Left kidney (tissue), 8 donors: ENCODE data around the gene PTBP1. TPM values are rescaled to one million over a fixed set of nuclear protein-coding genes. Genes with fewer than 3 reads are reported as not detected.

Source experiments
- DNase-seq: peaks from one replicate; pipeline ENCODE4 v3.0.0-alpha.2; 2013
- long read RNA-seq, 8 donors: transcript quantifications; one replicate each; lab custom pipeline, GENCODE V29; 2026
- polyA plus RNA-seq: library from polyadenylated mRNA; unstranded; fragments of 120-200 nt; gene quantifications from one replicate; pipeline ENCODE4 v1.2.1, GENCODE V29; 2013; ENCODE audit not compliant: insufficient read length

PTBP1 gene
- 395 TPM for polyA plus RNA-seq
- long read RNA-seq, donor 1, transcript PTBP1-201 (14 exons, 3,155 nt), result minor isoform, 5 of 543 reads
- long read RNA-seq, donor 1, transcript PTBP1-206 (4 exons, 1,217 nt), result minor isoform, 6 of 543 reads
- long read RNA-seq, donor 1, transcript PTBP1-203 (15 exons, 3,598 nt), result major isoform, 14 of 543 reads
- long read RNA-seq, donor 1, partial matches to known transcripts, result 511 of 543 reads
- long read RNA-seq, donor 1, other reads (novel, unspliced or antisense), result 5 of 543 reads
- long read RNA-seq, donor 2, transcript PTBP1-203 (15 exons, 3,598 nt), result major isoform, 14 of 81 reads
- long read RNA-seq, donor 2, transcript PTBP1-201 (14 exons, 3,155 nt), result minor isoform, 6 of 81 reads
- long read RNA-seq, donor 2, partial matches to known transcripts, result 44 of 81 reads
- long read RNA-seq, donor 2, other reads (novel, unspliced or antisense), result 12 of 81 reads
- long read RNA-seq, donor 3, transcript PTBP1-203 (15 exons, 3,598 nt), result major isoform, 11 of 71 reads
- long read RNA-seq, donor 3, transcript PTBP1-201 (14 exons, 3,155 nt), result minor isoform, 7 of 71 reads
- long read RNA-seq, donor 3, partial matches to known transcripts, result 40 of 71 reads
- long read RNA-seq, donor 3, other reads (novel, unspliced or antisense), result 10 of 71 reads
- long read RNA-seq, donor 4, partial matches to known transcripts, result 0 of 1 reads
- long read RNA-seq, donor 4, other reads (novel, unspliced or antisense), result 0 of 1 reads
- long read RNA-seq, donor 5, transcript PTBP1-203 (15 exons, 3,598 nt), result major isoform, 22 of 42 reads
- long read RNA-seq, donor 5, transcript PTBP1-201 (14 exons, 3,155 nt), result minor isoform, 8 of 42 reads
- long read RNA-seq, donor 5, partial matches to known transcripts, result 0 of 42 reads
- long read RNA-seq, donor 5, other reads (novel, unspliced or antisense), result 10 of 42 reads
- long read RNA-seq, donor 6, transcript PTBP1-203 (15 exons, 3,598 nt), result major isoform, 13 of 96 reads
- long read RNA-seq, donor 6, transcript PTBP1-206 (4 exons, 1,217 nt), result minor isoform, 9 of 96 reads
- long read RNA-seq, donor 6, transcript PTBP1-201 (14 exons, 3,155 nt), result minor isoform, 7 of 96 reads
- long read RNA-seq, donor 6, partial matches to known transcripts, result 67 of 96 reads
- long read RNA-seq, donor 6, other reads (novel, unspliced or antisense), result 0 of 96 reads
- long read RNA-seq, donor 7, transcript PTBP1-201 (14 exons, 3,155 nt), result minor isoform, 8 of 100 reads
- long read RNA-seq, donor 7, transcript PTBP1-203 (15 exons, 3,598 nt), result major isoform, 27 of 100 reads
- long read RNA-seq, donor 7, partial matches to known transcripts, result 45 of 100 reads
- long read RNA-seq, donor 7, other reads (novel, unspliced or antisense), result 15 of 100 reads
- long read RNA-seq, donor 8, partial matches to known transcripts, result 5 of 15 reads
- long read RNA-seq, donor 8, other reads (novel, unspliced or antisense), result 5 of 15 reads

DNA sequence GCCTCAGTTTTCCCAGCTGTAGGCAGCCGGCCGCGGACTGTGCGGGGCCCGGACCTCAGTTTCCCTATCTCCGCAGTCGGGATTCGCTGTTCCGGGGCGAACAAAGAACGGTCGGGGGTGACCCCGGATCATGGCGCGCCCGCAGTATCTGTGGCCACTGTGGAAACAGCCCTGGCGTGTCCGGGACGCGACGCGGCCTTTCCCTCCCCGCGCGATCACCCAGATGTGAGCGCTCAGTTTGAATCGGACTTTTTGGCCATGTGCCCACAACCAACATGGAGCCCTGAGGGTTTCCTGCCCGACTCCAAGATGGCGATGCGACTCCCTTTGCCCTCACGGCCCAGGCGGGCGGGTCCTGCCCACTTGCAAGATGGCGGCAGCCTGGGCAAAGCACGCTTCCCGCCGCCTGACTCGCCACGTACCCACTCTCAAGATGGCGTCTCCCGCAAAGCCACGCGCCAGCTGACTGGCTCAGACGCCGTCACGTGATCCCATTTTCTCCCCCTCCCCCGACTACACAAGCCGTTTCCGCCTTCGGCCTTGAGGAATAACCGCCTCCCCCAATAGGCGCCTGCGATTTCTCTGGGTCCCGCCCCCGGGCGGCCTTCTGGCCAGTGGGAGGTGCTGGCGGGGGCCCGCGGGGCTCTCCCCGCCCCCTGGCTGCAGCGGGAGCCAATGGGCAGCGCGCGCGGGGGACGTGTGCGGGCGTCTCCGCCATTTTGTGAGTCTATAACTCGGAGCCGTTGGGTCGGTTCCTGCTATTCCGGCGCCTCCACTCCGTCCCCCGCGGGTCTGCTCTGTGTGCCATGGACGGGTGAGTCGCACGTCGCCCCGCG lies at the start of gene PTBP1:
Gene PTBP1 (plus strand): TSS at position 761 of the 836 bp plus-strand sequence. CDS start 46 bp downstream, at position 807.
- DNase-seq, result peak; percentile 100

DNA sequence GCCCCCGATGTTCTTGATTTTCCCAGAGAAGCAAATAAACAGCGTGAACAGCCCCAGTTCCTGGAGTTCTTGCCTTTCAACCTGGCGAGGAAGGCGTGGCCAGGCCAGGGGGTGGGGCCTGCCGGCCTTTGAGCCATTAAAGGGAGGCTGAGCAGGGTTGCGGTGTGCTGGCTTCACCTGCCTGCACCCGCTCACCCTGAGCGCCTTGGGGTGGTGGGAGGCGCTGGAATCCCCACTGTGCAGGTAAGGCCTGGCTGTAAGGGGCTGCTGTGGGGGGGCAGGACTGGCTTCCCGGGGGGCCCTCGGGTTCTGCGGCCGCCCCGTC lies 49.0 kb upstream of the PTBP1 start:
- no peak for DNase-seq

DNA sequence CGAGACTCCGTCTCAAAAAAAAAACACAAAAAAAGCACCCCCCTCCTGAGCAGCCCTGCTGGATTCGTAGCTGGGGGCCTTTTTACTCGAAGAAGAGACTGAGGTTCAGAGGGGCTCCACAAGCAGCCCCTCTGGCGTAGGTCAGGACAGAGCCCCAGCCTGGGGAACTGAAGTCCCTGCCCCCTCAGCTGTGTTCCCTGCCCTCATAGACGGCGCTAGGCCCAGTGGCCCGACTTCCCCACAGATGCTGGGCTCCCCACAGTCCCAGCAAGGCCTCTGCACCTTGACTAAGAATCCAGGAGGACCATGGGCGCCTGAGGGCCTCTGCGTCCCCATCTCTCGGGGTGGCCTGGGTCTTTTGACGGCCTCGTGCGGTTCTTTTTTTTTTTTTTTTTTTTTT lies 47.4 kb upstream of the PTBP1 start:
- no peak for DNase-seq

DNA sequence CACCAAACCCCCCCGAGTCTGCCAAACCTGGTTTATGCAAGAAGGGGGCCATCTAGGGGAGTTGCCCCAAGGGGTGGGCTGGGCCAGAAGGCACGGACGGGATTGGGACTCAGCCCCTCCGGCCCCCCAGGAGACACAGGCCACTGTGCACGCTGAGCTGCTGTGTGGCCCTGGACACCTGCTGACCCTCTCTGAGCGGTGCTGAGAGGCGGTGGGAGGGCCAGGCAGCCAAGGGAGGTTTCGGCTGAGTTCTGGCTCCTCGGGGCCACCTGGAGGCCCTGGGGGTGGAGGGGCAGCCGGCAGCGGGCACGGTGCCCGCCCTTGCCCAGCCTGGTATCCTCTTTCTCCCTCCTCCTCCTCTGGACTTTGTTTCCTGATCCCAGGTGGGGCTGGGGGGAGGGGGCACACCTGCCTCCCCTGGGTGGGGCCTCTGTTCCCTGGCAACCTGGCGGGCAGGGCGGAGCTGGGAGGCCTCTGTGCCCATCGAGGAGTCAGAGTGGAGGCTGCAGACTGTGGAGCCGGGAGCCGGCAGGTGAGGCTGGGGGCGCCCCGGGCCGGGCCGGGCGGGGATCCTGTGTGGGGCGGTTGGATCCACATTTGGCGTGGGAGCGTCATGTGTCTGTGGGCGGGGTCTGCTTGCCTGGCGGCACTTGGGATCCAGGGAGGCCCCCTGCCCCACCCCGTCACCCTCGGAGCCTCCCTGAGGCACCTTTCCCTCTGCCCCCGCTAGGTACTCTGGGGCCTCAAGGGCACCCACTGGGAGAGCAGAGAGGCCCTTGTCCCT lies 46.4 kb upstream of the PTBP1 start, which contains the start of gene MISP:
Gene MISP (plus strand): TSS at position 473 of the 784 bp plus-strand sequence. CDS start 5,835 bp downstream, outside the sequence.
- DNase-seq, result peak; percentile 53

DNA sequence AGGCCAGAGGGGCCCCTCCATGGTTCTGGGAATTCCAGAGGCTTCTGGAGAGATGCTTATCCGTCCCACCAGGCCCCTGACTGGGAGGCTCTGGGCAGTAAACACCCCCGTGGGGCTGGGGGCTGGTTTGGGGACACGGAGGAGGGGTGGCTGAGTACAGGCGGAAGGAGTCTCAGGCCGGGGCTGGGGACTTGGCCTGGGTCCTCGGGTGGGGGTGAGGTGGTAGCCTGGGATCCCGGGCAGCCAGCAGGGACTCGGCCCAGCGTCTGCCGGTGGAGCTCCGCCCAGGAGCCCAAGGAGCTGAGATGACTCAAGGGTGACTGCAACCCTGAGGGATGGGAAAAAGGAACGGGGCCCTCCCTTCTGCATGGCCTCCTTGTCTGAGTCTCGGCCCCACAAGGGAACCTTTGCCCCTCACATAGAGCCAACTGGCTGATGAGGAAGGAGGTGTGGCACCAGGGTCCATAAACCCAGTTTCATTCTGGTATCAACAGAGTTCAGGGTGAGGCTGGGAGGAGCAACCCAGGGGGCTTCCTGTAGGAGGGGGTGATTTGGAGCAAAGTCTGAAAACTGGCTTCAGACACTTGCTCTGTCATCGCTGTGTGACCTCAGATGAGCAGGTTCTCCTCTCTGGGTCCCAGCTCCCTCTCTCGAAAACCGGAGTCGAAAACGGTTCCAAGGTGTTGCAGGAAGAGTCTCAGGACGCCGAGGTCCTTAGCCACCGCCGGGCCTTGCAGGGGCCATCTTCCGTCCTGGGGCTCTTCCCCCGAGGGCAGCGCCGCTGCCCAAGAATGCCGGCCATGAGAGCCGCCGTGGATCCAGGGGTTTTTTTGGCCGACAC lies 45.5 kb upstream of the PTBP1 start:
- no peak for DNase-seq

DNA sequence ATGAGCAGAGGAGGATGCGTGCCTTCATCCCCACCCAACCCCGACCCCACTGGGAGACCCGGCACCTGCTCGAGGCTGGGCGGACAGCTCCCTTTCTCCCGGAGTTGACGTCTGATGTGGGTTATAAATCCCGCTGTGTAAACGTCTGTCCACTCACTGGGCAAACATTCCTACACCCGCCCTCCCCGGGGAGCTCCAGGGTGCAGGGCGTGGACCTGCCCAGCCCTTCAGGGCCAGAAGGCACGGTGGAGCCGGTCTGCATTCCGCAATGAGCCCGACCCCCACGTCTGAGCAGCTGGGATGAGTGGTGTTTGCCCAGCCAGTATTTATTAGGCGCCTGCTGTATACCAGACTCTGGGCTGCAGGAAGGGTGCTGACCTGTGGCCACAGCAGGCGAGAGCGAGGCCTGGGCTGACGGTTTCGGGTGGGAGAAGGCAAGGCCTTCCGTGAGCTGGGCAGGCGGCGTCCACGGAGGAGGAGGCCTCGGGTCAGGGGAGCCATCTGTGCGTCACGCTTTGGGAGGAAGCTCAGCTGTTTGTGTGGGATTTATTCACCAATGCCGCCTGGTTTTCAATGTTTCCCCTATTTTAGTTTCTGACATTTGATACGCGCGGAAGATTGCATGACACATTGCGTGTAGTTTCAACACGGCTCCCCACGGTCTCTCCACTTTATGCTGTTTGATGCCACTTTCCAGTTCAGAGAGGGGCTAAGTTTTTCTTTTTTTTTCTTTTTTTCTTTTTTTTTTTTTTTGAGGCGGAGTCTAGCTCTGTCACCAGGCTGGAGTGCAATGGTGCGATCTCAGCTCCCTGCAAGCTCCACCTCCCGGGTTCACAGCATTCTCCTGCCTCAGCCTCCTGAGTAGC lies 44.4 kb upstream of the PTBP1 start:
- DNase-seq, result peak; percentile 63

DNA sequence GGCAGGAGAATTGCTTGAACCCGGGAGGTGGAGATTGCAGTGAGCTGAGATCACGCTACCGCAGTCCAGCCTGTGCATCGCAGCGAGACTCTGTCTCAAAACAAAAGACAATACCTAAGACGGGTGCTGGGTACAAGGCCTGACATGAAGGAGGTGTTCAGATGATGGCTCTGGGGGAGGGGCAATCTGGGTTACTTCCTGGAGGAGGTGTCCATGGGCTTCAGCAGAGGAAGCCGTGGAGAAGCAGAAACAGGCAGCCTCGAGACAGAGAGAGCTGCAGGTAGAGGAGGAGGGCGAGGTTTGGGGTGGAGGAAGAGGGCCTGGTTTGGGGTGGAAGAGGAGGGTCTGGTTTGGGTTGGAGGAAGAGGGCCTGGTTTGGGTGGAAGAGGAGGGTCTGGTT lies 42.7 kb upstream of the PTBP1 start:
- DNase-seq, result no peak

DNA sequence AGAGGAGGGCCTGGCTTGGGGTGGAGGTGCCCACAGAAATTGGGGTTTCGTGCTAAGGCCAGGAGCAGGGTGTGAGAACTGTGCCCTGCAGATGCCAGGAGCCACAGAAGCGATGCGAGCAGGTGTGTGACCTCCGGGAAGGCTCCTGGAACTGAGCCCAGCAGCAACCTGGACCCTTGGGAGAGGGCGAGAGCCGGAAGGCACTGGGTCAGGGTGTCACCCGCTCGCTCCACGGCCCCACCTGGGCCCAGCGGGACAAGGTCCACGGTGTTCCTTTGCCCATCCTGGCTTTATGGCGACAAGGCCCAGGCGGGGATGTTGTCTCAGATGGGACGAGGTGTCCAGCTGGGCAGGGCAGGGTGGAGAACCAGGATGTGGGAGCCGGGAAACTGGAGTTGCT lies 42.2 kb upstream of the PTBP1 start:
- DNase-seq, result no peak

DNA sequence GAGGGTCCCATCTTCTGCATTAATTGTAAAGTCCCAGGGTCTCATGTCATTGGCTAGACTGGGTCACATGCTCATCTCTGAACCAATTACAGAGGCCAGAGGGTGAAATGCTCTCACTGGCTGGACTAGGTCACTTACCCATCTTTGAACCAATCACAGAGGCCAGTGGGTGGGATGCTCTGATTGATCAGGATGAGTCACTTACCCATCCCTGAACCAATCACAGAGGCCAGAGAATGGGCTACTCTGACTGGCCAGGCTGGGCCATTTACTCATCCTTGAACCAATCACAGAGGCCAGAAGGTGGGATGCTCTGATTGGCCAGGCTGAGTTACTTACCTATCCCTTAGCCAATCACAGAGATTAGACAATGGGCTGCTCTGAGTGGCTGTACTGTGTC lies 41.0 kb upstream of the PTBP1 start:
- DNase-seq, result no peak

DNA sequence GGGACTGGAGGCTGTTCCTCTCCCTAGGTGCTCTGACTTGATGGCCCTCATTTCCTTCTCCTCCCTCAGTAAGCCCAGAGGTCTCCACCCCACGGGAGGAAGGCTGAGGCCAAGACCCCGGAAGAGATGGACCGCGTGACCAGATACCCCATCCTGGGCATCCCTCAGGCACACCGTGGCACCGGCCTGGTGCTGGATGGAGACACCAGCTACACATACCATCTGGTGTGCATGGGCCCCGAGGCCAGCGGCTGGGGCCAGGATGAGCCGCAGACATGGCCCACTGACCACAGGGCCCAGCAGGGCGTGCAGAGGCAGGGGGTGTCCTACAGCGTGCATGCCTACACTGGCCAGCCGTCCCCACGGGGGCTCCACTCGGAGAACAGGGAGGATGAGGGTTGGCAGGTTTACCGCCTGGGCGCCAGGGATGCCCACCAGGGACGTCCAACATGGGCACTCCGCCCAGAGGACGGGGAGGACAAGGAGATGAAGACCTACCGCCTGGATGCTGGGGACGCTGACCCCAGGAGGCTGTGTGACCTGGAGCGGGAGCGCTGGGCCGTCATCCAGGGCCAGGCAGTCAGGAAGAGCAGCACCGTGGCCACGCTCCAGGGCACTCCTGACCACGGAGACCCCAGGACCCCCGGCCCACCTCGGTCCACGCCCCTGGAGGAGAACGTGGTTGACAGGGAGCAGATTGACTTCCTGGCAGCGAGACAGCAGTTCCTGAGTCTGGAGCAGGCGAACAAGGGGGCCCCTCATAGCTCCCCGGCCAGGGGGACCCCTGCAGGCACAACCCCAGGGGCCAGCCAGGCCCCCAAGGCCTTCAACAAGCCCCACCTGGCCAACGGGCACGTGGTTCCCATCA lies 40.2 kb upstream of the PTBP1 start:
- no peak for DNase-seq

DNA sequence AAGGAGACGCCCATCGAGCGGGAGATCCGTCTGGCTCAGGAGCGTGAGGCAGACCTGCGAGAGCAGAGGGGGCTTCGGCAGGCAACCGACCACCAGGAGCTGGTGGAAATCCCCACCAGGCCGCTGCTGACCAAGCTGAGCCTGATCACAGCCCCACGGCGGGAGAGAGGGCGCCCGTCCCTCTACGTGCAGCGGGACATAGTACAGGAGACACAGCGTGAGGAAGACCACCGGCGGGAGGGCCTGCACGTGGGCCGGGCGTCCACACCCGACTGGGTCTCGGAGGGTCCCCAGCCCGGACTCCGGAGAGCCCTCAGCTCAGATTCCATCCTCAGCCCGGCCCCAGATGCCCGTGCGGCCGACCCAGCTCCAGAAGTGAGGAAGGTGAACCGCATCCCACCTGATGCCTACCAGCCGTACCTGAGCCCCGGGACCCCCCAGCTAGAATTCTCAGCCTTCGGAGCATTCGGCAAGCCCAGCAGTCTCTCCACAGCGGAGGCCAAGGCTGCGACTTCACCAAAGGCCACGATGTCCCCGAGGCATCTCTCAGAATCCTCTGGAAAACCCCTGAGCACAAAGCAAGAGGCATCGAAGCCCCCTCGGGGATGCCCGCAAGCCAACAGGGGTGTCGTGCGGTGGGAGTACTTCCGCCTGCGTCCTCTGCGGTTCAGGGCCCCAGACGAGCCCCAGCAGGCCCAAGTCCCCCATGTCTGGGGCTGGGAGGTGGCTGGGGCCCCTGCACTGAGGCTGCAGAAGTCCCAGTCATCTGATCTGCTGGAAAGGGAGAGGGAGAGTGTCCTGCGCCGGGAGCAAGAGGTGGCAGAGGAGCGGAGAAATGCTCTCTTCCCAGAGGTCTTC lies 39.2 kb upstream of the PTBP1 start:
- no peak for DNase-seq

DNA sequence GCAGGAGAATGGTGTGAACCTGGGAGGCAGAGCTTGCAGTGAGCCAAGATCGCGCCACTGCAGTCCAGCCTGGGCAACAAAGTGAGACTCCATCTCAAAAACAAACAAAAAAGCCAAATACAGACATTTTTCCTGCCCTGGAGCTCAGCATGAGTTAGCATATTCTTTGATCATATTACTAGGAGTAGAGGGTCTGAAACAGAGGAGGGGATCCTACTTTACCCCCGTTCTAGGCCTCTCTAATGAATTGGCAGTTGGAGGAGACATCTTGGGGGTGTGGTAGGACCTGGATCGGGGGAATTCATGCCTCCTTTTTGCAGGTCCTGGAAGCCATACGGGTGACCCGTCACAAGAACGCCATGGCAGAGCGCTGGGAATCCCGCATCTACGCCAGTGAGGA lies 34.1 kb upstream of the PTBP1 start:
- DNase-seq, result no peak

DNA sequence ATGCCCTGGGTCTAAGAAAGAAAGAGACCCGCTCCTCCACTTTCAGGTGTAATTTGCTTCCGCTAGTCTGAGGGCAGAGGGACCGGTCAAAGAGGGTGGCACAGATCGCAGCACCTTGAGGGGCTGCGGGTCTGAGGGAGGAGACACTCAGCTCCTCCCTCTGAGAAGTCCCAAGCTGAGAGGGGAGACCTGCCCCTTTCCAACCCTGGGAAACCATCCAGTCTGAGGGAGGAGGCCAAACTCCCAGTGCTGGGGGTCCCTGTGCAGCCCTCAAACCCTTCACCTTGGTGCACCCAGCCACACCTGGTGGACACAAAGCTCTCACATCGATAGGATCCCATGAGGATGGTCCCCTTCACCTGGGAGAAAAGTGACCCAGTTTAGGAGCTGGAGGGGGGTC lies 33.4 kb upstream of the PTBP1 start:
- no peak for DNase-seq

DNA sequence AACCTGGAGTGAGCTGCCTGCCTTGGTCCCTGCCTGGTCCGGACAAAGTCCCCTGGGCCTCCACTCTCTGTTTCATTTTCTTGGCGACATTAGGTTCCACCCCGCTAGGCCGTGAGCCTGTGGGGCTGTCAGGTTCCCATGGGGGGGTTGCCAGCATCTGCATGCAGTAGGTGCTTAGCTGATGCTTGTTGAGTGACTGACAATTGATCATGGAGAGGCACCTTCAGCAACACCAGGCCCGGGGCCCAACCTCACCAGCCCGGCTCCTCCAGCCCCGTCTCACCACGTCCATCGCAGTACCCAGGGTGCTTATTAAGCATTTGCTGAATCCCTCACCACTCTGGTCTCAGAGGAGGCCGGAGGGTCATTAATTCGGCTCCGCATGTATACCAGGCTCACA lies 33.0 kb upstream of the PTBP1 start:
- no peak for DNase-seq

DNA sequence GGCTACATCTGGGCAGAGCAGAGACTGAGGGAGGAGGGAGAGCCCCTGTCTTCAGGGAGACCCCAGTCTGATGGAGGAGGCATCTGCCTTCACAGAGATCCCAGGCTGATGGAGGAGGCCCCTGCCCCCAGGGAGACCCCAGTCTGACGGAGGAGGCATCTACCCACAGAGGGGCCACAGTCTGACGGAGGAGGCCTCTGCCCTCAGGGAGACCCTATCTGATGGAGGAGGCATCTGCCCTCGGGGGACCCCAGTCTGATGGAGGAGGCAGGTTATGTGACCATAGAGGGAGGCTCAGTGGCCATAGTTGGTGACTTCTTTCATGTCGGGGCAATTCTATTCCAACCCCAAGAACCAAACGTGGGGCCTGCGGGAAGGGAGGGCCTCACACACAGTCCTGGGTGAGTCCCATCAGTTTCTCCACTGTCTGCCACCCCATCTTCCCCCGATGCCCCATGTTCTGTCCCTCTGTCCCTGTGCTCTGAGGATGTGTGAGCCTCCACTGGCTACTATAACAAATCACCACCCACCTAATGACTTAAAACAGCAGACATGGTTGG lies 32.0 kb upstream of the PTBP1 start:
- no peak for DNase-seq

DNA sequence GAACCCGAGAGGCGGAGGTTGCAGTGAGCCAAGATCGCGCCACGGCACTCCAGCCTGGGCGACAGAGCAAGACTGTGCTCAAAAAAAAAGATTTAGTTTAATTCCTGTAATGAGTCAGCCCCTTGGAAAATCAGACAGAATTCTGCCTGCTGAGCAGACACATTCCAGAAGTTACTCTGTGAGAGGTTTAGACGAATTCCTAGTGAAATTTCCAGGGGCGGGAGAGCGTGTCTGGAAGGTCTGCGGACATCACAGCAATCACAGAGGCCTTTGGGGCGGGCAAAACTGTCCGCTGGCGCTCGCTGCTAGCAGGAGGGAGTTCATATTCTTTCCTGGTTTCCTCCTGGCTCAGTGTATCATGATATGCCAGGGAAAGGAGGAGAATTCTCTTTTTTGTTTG lies 28.8 kb upstream of the PTBP1 start:
- no peak for DNase-seq
